Smooth muscle cell (in vitro differentiated cells): ENCODE results near the gene RPRD1B. TPM values are rescaled to one million over a fixed set of nuclear protein-coding genes. Genes with fewer than 3 reads are reported as not detected.
"Not testable (repeated sequence)": the region's sequence is repeated elsewhere in the genome, so short reads cannot be mapped to it uniquely, and the experiment has no call there.

Experiments
- DNase-seq: peaks from one replicate; lab custom pipeline; 2025; ENCODE audit not compliant: unreplicated experiment; lab: John Stamatoyannopoulos, UW
- H2AFZ ChIP-seq: fragments of 200-600 bp; sonication (generic); 2 replicates; pipeline ENCODE4 v1.6.0; 2016; ENCODE audit warnings: antibody characterized with exemption, low read depth, mild to moderate bottlenecking
- H3F3A ChIP-seq: fragments of 200-600 bp; sonication (generic); 2 replicates; pipeline ENCODE4 v1.6.0; 2017; ENCODE audit warnings: antibody characterized with exemption, low read depth
- H3K27ac ChIP-seq: fragments of 200-600 bp; sonication (generic); 2 replicates; pipeline ENCODE4 v1.5.1; 2016; ENCODE audit warnings: low read depth, mild to moderate bottlenecking
- H3K27me3 ChIP-seq: fragments of 200-600 bp; sonication (generic); 2 replicates; pipeline ENCODE4 v1.6.1; 2016; ENCODE audit warnings: low read depth, mild to moderate bottlenecking
- H3K36me3 ChIP-seq: fragments of 200-600 bp; sonication (generic); 2 replicates; pipeline ENCODE4 v1.5.1; 2016; ENCODE audit warnings: low read depth
- H3K4me1 ChIP-seq: fragments of 200-600 bp; sonication (generic); 2 replicates; pipeline ENCODE4 v1.5.1; 2016; ENCODE audit warnings: low read depth
- H3K4me2 ChIP-seq: fragments of 200-600 bp; sonication (generic); 2 replicates; pipeline ENCODE4 v1.6.0; 2016; ENCODE audit warnings: mild to moderate bottlenecking
- H3K4me3 ChIP-seq: fragments of 200-600 bp; sonication (generic); 2 replicates; pipeline ENCODE4 v1.5.1; 2016; ENCODE audit warnings: mild to moderate bottlenecking
- H3K79me2 ChIP-seq: fragments of 200-600 bp; sonication (generic); 2 replicates; pipeline ENCODE4 v1.6.0; 2016; ENCODE audit warnings: low read depth, mild to moderate bottlenecking
- H3K9ac ChIP-seq: fragments of 200-600 bp; sonication (generic); 2 replicates; pipeline ENCODE4 v1.6.0; 2016; ENCODE audit warnings: low read depth
- H3K9me3 ChIP-seq: fragments of 200-600 bp; sonication (generic); replicated peaks from 2 replicates; pipeline ENCODE4 v1.5.1; 2016; ENCODE audit warnings: low read depth
- H4K20me1 ChIP-seq: fragments of 200-600 bp; sonication (generic); 2 replicates; pipeline ENCODE4 v1.6.0; 2016; ENCODE audit warnings: low read depth
- CTCF ChIP-seq: fragments of 200-600 bp; sonication (generic); IDR thresholded peaks from 2 replicates; pipeline ENCODE4 v1.5.1; 2017; ENCODE audit warnings: borderline replicate concordance, mild to moderate bottlenecking, antibody characterized with exemption; ENCODE audit not compliant: insufficient read depth, poor library complexity, severe bottlenecking
- WGBS: methylation state at CpG from one replicate; pipeline ENCODE4 v1.1.7; 2016; ENCODE audit warnings: low lambda C conversion rate; 5-methylcytosine and 5-hydroxymethylcytosine counted together
- polyA plus RNA-seq: library from polyadenylated mRNA; unstranded; fragments of >200 nt; fragmentation: Nextera tagmentation; extraction: Ambion mirVana; gene quantifications from 2 replicates; pipeline ENCODE4 v1.2.1, GENCODE V29; 2016
- total RNA-seq: library from RNA; depleted of rRNA; stranded (reverse); fragments of >200 nt; gene quantifications from 2 replicates; pipeline ENCODE4 v1.2.3, GENCODE V29; 2014

The RPRD1B gene
- total and polyA plus RNA-seq, 2 experiments from 2014 or later: 13.5 to 59.1 TPM

GRCh38 chr20:38095017-38095686 is 61.6 kb downstream of the RPRD1B start:
- H3K4me2 ChIP-seq: no peak overlapping the region
- no peak overlapping the region for H2AFZ ChIP-seq
- no peak overlapping the region for H3K9ac ChIP-seq
- TF ChIP-seq CTCF: no peak
- H4K20me1 ChIP-seq: no peaks in the 10 kb centered on the region
- 83% methylated on average over 7 of the region's 7 CpGs for WGBS
- H3K79me2 ChIP-seq: no peaks in the 10 kb centered on the region
- H3K36me3 ChIP-seq: no peaks in the 10 kb centered on the region
- H3K9me3 ChIP-seq: no peaks in the 10 kb centered on the region
- H3K4me1 ChIP-seq: no peaks in the 10 kb centered on the region
- no peaks in the 10 kb centered on the region for H3K27me3 ChIP-seq
- H3F3A ChIP-seq: no peaks in the 10 kb centered on the region
- DNase-seq: no peak
- peak overlapping the region; percentile 39 for H3K27ac ChIP-seq
- H3K4me3 ChIP-seq: no peak overlapping the region

- no peak overlapping the region for H3K9ac ChIP-seq
- WGBS: 42% methylated on average over 1 of the region's 1 CpG
- no peaks in the 10 kb centered on the region for H3K27me3 ChIP-seq
- H3K27ac ChIP-seq: no peak overlapping the region
- no peaks in the 10 kb centered on the region for H3K79me2 ChIP-seq
- H3K36me3 ChIP-seq: no peaks in the 10 kb centered on the region
- no peaks in the 10 kb centered on the region for H3K4me1 ChIP-seq
- no peaks in the 10 kb centered on the region for H3K9me3 ChIP-seq
- no peak overlapping the region for H2AFZ ChIP-seq
- no peaks in the 10 kb centered on the region for H3F3A ChIP-seq
- no peak overlapping the region for H3K4me2 ChIP-seq
- no peak overlapping the region for H3K4me3 ChIP-seq
- H4K20me1 ChIP-seq: no peaks in the 10 kb centered on the region
- DNase-seq: no peak
- no peak for TF ChIP-seq CTCF
These were observed 65.4 kb downstream of the RPRD1B start for GRCh38 chr20:38098952-38099351.

- H3K27me3 ChIP-seq, H4K20me1 ChIP-seq, H3K9ac ChIP-seq, H3K9me3 ChIP-seq, H3K36me3 ChIP-seq, H3K4me2 ChIP-seq, H3K4me3 ChIP-seq, H2AFZ ChIP-seq, H3K27ac ChIP-seq, H3K4me1 ChIP-seq, DNase-seq, H3K79me2 ChIP-seq, H3F3A ChIP-seq: not testable (repeated sequence)
- 86% methylated on average over 5 of the region's 5 CpGs for WGBS
These were observed 68.7 kb downstream of the RPRD1B start for GRCh38 chr20:38102206-38102605.

- Histone ChIP-seq H3K36me3 (no peaks in the 10 kb centered on the region), H2AFZ (no peak overlapping the region), H3K79me2 (no peaks in the 10 kb centered on the region), H3K4me1 (no peaks in the 10 kb centered on the region), H3K9ac (no peak overlapping the region), H3F3A (peaks cover 7% of the 10 kb centered on the region), H4K20me1 (no peaks in the 10 kb centered on the region), H3K4me3 (no peak overlapping the region), H3K27ac (no peak overlapping the region), H3K9me3 (no peaks in the 10 kb centered on the region), H3K27me3 (no peaks in the 10 kb centered on the region), H3K4me2 (no peak overlapping the region)
- TF ChIP-seq CTCF: no peak
- no peak for DNase-seq
- 30% methylated on average over 1 of the region's 1 CpG for WGBS
These were observed 70.7 kb downstream of the RPRD1B start for GRCh38 chr20:38104285-38104684.
